DMS79 treated with DMSO at 0.1 percent for 48 hours (cell line): ENCODE data around the gene SCNN1B.
"Not testable (repeated sequence)": the region's sequence is repeated elsewhere in the genome, so short reads cannot be mapped to it uniquely, and the experiment has no call there.

ENCODE experiments used
- DNase-seq: peaks from one replicate; lab custom pipeline; 2025; lab: John Stamatoyannopoulos, UW

Gene SCNN1B, protein sequence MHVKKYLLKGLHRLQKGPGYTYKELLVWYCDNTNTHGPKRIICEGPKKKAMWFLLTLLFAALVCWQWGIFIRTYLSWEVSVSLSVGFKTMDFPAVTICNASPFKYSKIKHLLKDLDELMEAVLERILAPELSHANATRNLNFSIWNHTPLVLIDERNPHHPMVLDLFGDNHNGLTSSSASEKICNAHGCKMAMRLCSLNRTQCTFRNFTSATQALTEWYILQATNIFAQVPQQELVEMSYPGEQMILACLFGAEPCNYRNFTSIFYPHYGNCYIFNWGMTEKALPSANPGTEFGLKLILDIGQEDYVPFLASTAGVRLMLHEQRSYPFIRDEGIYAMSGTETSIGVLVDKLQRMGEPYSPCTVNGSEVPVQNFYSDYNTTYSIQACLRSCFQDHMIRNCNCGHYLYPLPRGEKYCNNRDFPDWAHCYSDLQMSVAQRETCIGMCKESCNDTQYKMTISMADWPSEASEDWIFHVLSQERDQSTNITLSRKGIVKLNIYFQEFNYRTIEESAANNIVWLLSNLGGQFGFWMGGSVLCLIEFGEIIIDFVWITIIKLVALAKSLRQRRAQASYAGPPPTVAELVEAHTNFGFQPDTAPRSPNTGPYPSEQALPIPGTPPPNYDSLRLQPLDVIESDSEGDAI

DNA sequence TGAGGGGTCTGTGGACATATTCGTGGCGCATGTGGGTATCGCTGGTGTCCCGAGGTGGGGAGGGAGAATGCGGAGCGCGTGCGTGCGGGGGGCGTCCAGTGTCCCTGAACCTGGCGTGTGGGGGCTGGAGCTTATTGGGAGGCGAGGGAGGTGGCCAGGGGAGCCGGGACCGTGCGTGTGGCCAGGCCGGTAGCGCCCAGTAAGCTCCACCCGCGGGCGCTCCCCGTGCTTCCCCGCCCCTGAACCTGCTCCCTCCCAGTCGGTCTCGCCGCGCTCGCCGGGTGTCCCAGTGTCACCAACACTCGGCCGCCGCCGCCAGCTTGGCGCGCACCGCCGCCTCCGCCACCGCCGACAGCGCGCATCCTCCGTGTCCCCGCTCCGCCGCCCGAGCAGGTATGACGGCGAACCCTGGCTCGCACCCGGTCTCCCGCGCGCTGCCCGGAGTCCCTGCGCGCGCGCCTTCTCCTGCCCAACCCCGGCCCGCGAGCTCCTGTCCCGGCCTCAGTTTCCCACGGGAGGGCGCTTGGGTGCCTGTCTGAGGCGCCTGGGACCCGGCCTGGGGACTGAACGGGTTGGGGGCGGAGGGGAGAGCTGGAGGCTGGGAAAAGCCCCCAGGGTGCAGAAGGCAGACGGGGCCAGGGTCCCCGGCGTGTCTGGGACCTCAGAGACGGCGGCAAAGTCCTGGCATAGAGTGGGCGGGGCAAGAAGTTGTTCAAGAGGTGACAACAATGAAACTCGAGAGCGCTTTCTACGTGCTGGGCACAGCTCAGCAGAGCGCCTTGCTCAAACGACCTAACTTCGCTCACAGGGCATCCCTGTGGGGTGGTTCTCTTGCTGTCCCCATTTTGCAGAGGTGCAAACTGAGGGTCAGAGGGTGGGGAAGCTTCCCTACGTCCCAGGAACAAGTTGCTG is at the start of gene SCNN1B:
TSS of gene SCNN1B (plus strand) at position 258 of the 912 bp plus-strand sequence. CDS start 46,298 bp downstream, outside the sequence.
- no peak for DNase-seq

DNA sequence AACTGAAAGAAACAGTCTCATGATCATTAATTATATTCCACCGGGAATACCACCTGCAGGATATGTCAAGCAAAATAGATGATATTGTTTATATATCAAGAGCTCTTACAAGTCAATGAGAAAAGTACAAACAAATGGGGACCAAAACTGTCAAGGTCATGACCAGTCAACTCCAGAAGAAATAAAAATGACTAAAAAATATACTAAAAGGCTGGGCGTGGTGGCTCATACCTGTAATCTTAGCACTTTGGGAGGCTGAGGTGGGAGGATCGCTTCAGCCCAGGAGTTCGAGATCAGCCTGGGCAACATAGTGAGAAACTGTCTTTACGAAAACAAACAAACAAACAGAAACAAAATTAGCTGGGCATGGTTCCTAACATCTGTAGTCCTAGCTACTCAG is 49.8 kb upstream of the SCNN1B start:
- no peak for DNase-seq

DNA sequence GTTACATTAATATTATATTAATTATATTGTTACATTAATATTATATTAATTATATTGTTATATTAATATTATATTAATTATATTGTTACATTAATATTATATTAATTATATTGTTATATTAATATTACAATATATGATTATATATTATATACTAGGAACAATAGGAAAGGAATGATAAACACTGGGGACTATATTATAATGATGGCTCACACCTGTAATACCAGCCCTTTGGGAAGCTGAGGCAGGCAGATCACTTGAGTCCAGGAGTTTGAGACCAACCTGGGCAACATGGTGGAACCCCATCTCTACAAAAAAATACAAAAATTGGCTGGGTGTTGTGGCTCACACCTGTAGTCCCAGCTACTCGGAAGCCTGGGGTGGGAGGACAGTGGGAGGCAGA is 48.5 kb upstream of the SCNN1B start:
- not testable (repeated sequence) for DNase-seq

DNA sequence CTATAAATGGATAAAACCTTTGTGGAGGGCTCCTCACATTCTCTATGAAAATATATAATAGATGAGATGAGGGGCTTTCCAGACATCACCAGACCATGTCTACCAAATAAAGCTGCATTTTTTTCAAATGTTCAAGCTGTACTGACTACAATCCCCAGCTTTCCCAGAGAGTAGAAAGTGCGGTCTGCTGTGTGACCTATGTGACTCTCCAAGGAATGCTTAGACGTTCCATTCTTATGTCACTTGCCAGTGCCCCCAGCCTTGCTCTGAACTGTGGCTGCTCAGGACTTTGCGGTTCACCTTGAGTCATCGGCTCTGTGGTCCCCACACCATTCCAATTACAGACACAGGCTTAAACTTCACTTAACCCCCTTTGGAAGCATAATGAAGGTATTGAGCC is 47.8 kb upstream of the SCNN1B start:
- no peak for DNase-seq

DNA sequence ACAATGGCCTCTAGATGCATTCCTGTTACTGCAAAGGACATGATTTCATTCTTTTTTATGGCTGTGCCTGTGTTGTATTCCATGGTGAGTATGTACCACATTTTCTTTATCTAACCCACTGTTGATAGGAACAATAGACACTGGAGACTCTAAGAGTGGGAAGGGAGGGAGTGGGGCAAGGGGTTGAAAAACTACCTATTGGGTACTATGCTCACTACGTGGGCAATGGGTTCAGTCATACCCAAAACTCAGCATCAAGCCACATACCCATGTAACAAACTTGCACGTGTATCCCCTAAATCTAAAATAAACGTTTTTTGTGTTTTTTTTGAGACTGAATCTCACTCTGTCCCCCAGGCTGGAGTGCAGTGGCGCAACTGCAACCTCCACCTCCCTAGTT is 47.1 kb upstream of the SCNN1B start:
- no peak for DNase-seq

DNA sequence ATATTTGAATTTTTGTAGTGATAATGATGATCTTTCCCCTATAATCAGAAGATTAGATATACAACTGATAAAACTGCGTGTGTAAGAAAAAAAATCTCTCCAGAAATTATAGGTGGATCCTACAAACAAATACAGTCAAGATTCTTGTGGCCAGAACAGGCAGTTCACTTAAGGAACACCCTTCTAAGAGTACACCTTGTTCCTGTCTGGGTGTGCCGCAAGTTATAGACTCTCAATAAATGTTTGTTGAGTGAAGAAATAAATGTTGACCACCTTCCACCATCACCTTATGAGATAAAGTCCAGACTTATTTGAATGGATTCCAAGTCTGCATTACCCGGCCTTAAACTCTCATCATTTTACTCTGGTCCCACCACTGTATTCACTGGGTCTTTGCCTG is 45.7 kb upstream of the SCNN1B start:
- no peak for DNase-seq

DNA sequence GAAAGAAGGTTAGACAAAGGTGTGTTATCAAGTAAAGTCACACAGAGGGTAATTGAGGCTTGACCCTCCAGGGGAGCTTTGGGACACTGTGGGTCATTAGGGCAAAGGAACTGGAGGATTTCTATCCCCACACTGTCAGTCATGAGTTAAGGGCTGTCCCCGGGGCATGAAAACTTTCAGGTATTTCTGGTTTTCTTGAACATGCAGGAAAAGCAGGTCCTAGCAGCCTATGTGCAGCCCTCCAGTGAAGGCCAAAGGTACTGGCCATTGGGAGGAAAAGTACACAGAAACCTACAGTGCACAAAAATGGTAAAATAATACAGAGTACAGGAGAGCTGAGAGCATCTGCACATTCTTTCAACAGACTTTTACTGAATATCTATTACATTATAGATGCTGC is 44.4 kb upstream of the SCNN1B start:
- no peak for DNase-seq

DNA sequence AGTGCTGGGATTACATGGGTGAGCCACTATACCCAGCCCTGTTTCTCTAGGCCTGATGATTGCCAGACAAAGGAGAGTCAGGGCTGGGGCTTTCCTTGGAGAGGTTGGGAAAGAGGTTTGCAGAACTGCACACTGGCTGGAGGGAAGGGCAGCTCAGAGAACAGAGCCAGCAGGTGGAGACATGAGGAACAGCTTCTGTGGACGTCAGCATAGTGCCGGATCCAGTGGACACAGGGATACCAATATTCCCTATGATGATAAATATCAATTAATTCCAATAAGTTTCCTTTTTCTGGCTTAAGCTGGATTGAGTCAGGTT is 43.2 kb upstream of the SCNN1B start:
- no peak for DNase-seq

DNA sequence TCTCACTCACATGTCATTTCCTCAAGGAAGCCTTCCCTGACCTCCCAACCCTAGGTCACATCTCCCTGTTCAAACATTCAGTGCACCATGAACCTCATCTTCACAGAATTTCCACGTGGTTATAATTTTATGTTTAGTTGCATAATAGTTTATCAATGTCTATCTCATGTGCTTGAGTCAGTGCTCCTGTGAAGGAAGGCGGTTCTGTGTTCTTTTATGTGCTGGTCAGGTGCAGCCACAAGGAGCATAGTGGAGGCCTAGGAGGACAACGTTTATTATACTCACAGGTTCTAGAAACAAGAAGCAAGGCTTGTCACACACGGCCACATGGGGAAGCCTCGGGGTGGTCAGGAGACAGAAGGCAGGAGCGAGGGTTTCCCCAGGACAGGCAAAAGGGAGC is 34.5 kb upstream of the SCNN1B start:
- no peak for DNase-seq

DNA sequence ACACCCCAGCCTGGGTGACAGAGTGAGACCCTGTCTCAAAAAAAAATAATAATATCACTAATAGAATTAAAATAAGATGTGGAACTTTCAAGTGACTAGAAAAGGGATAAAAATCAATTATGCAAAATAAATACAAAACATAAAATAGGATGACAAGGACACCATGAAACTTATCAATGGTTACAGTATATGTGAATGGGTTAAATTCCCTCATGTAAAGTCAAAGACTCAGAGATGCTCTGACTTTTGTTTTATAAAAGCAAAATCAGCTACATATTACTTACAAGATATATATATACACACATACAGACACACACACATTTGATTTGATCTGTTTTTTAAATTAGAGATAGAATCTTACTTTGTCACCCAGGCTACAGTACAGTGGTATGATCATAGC is 33.5 kb upstream of the SCNN1B start:
- DNase-seq = no peak

DNA sequence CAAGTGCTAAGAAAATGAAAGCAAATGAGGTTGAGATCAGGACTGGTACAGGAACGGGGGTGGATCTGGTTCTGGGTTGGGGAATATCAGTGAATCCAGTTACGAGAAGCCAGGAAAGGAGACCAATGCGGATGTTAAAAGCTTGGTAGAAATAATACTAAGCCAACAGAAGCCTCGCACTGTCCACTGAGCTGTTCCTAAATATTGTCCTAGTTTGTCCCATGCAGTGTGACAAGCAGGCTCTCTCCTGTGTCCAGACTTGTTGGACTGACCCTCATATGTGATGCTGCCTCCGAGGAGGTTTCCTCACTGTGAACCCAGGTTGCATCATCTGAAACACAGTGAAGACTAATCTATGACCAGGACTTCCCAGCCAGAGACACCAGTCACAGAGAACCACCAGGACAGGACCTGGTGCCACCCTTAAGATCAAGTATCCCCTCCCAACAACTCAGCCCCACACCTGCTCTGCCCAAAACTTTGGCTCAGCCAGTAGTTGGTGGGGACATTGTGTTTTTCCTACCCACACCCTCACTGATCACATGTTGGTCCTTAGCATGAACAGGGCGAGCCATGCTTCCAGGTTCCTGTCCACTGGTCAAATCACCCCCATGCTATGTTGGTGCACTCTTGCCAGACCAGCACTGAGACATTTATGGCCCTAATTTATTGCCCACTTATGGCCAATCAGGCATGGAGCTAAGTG is 32.7 kb upstream of the SCNN1B start:
- peak; percentile 48 for DNase-seq

DNA sequence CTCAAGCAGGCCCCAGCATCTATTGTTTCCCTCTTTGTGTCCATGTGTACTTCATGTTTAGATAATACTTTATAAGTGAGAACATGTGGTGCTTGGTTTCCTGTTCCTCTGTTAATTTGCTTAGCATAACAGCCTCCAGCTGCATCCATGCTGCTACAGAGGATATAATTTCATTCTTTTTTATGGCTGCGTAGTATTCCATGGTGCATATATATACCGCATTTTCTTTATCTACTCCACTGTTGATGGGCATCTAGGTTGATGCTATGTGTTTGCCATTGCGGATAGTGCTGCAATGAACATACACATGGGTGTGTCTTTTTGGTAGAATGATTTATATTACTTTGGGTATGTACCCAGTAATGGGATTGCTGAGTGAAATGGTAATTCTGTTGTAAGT is 31.4 kb upstream of the SCNN1B start:
- no peak for DNase-seq

DNA sequence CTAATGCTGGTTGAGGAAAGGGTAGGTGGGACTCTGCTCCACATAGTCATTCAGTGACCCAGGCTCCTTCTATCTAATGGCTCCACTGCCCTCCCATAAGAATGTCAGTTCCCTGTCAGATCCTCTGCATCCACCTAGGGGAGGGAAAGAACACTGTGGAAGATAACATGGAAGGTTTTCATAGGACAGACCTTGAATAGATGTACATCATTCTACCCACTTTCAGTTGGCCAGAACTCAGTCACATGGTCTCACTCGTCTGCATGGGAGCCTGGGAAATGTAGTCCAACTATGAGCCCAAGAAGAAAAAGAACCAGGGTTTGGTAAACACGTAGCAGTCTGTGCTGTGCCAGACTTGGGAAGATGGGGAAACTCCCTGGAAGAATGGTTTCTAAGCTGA is 27.1 kb upstream of the SCNN1B start:
- no peak for DNase-seq

DNA sequence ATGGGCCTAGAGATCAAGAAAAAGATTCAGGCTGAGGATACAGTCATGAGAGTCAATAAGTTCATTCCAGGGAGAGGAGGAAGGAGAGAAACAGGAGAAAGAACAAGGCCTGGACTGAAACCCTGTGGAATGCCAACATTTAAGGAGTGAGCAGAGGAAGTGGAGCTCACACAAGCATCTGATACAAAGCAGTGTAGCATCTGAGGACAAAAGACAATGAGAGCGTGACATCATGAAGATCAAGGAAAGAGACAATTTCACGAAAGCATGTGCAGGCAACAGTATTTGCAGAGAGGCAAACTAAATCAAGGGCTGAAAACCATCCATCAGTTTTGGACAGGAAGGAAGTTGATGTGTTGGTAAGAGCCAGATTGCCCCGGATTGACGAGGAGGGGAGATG is 25.3 kb upstream of the SCNN1B start:
- no peak for DNase-seq

DNA sequence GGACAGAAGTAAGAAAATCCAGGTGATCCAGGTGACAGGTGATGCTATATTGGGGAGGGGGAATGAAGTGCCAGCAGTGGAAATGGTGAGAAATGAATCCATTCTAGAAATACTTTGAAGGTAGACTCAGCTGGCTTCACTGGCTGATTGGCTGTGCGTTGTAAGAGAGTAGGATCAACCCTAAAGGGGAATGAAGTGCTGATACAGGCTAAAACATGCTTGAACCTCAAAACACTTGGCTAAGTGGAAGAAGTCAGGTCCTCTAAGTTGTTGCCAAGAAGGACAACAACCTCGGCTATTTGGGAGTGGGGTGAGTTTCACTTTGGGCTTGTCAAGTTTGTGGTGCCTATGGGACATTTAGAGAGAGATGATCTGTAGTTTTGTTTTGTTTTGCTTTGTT is 24.1 kb upstream of the SCNN1B start:
- DNase-seq = peak; percentile 90

DNA sequence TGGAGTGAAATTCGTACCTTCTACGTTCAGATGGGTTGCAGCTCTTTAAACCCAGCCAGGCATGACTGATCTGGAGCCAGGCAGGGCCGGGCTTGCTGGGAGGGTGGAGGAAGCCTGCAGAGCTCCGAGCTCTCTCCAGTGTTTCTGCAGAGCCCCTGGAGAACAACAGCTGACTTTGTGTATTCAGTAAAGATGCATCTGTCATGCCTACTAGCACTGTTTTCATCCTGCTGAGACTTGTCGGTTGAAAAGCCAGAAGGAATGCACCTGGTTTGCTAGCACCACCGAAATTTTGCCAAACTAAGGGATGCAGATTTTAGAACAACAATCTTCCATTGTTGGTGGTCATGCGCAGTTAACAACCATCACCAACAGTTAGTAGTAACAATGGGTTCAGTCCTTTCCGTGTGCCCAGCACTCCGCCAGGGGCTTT is 22.4 kb upstream of the SCNN1B start:
- peak; percentile 95 for DNase-seq

DNA sequence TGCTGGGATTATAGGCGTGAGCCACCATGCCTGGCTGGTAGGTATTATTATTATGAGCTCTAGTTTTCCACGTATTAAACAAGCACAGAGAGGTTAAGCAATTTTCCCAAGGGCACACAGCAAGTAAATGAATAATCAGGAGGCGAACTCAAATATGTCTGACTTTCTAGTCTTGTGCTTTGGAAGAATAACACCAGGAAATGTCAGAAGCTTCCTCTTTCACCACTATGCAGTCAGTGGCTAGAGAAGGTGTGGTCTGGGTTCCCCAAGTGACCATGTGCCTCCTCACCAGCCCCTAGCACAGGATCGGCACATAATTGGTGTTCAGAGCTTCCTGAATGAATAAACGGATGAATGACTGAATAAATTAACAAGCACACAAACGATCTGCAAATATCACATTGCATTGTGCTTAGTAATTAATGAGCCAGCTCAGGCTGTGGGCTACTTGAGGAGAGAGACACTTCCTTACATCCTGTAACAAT is 21.6 kb upstream of the SCNN1B start:
- DNase-seq = peak; percentile 86

DNA sequence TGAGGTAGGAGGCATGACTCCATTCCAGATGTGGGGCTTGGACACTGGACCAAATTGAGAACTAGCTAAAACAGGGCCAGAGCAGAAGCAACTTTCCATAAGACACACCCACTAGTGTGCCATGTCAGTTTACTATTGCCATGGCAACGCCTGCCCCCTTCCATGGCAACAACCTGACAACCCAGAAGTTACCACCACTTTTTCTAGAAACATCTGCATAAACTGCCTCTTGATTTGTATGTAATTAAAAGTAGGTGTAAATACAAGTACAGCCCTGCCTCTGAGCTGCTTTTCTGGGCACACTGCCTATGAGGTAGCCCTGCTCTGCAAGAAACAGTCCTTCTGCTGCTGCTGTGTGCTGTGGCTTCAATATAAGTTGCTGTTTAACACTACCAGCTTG is 19.5 kb upstream of the SCNN1B start:
- DNase-seq = no peak

DNA sequence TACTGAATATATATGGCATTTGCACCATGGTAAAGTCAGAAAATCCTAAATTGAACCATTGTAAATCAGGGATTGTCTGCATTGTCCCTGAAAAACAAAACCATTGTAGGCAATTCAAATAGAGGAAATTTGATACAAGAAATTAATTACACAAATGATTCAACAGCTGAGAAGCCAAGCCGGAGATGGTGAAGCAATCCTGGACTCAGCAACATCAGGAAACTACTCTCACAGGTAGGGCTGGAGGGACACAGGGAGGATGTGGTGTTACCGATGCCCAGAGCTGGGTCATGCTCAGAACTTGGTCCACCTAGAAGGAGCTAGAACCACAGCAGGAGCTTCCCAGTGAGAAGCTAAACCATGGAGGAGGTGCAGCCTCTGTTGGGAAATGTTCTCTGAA is 18.5 kb upstream of the SCNN1B start:
- DNase-seq = no peak

DNA sequence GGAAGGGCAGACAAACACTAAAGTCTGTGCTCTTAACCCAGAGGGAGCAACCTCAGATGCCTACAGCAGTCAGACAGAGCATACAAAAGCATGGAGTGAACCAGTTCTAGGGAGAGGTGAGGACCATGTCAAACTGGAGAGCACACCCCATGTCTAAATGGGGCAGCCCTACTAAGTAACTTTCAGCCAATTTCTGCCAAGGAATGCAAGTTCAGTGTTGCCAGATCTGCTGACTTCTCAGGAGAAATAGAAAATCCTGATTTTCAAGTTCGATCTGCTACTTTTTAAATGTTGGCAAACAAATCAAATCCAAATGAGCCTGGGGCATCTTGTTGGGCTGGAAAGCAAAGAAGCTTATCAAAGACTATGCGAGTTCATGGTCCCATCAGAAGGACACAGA is 17.5 kb upstream of the SCNN1B start:
- DNase-seq = no peak

DNA sequence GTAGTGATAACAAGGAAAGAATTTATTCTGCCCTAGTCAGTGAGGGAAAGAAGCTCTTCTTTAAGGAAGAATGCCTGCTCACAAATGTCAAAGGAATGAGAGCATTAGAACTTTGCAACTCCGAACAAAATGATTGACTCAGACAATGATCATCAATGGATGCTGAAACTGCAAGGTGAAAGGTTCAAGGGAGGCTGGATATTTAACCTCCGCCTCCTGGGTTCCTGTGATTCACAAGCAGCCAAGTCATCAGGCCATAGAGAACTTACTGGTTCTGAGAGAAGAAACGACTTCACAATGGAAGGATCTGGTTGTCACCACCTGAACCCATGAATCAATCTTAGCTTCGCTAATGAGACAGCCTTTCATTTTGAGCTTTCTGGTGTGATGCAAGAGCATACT is 16.0 kb upstream of the SCNN1B start:
- DNase-seq = no peak

DNA sequence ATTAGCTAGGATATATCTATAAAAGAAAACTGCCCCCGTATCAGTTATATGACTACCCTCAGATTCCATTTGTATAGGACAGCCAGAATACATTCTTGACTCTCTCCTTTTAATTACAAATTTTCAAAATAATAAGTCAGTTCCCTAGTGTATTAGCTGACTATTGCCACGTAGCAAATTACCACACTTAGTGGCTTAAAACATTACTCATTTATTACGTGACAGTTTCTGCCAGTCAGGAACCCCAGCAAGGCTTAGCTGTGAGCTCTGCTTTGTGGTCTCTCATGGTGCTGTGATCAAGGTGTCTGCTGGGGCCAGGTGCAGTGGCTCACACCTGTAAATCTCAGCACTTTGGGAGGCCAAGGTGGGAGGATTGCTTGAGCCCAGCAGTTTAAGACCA is 13.9 kb upstream of the SCNN1B start:
- no peak for DNase-seq
